Ovary (tissue), 3 donors: Measurements from ENCODE around the gene SEL1L3.

Source experiments
- EP300 ChIP-seq: sonication (generic); formaldehyde crosslinking; IDR thresholded peaks from one replicate; pipeline ENCODE4 v1.6.1; 2017; ENCODE audit warnings: antibody characterized with exemption
- POLR2A ChIP-seq: fragments of 450-650 bp; IDR thresholded peaks from one replicate; pipeline ENCODE4 v1.6.1; 2017; ENCODE audit warnings: antibody characterized with exemption, mild to moderate bottlenecking, moderate library complexity
- TF ChIP-seq, protein P1 (sequence below), 3 donors: fragments of 450-650 bp in 2 of 3; fragments of 200-600 bp in 1 of 3; IDR thresholded peaks; one replicate each; pipeline versions ENCODE4 v1.5.1 to v1.8.0; 2016 to 2022; ENCODE audit warnings: antibody characterized with exemption in 3 of 3, mild to moderate bottlenecking in 1 of 3
- donor health status: DM: no; HTN: no; CAD: no.

DNA sequence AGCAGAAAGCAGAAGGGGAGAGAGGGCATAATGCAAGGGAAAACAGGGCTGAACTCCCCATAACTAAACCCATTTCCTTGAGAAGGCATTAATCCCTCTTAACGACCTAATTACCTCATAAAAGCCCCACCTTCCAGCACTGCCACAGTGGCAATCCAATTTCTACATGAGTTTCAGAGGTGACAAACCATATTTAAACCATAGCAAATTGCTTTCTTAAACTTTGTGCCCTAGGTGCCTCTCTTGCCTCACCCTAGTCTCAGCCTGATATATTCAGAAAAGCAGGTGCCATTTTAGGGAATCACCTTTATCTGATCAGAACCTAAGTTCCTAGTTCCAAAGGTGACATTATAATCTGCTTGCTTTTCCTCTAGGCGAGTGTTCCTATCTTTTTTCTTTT lies 158.3 kb downstream of the SEL1L3 start:
- TF ChIP-seq, protein P1, sequence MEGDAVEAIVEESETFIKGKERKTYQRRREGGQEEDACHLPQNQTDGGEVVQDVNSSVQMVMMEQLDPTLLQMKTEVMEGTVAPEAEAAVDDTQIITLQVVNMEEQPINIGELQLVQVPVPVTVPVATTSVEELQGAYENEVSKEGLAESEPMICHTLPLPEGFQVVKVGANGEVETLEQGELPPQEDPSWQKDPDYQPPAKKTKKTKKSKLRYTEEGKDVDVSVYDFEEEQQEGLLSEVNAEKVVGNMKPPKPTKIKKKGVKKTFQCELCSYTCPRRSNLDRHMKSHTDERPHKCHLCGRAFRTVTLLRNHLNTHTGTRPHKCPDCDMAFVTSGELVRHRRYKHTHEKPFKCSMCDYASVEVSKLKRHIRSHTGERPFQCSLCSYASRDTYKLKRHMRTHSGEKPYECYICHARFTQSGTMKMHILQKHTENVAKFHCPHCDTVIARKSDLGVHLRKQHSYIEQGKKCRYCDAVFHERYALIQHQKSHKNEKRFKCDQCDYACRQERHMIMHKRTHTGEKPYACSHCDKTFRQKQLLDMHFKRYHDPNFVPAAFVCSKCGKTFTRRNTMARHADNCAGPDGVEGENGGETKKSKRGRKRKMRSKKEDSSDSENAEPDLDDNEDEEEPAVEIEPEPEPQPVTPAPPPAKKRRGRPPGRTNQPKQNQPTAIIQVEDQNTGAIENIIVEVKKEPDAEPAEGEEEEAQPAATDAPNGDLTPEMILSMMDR (IDR thresholded peaks at IDR 0.05) = no peak
- TF ChIP-seq POLR2A = no peak
- no peak for TF ChIP-seq EP300
